Effector memory CD4-positive, alpha-beta T cell (primary cell): ENCODE measurements around the gene LGI2.

Source experiments
- DNase-seq, 3 donors: peaks; one replicate each; pipeline ENCODE4 v3.0.0-alpha.2; 2020
- H3K27ac ChIP-seq: 2 replicates; pipeline ENCODE4 v1.7.0; 2013; ENCODE audit warnings: mild to moderate bottlenecking, low read length, moderate library complexity; ENCODE audit not compliant: insufficient read depth, poor library complexity, severe bottlenecking
- H3K27me3 ChIP-seq: replicated peaks from 2 replicates; pipeline ENCODE4 v1.7.0; 2013; ENCODE audit warnings: mild to moderate bottlenecking, low read length; ENCODE audit not compliant: insufficient read depth, control insufficient read depth, poor library complexity, severe bottlenecking
- H3K36me3 ChIP-seq: 2 replicates; pipeline ENCODE4 v1.7.0; 2013; ENCODE audit warnings: mild to moderate bottlenecking, low read length, moderate library complexity; ENCODE audit not compliant: control insufficient read depth, insufficient read depth
- H3K4me1 ChIP-seq: 2 replicates; pipeline ENCODE4 v1.7.0; 2013; ENCODE audit warnings: low read length, mild to moderate bottlenecking; ENCODE audit not compliant: control insufficient read depth, insufficient read depth, poor library complexity, severe bottlenecking
- H3K4me3 ChIP-seq: 2 replicates; pipeline ENCODE4 v1.7.0; 2013; ENCODE audit warnings: low read length, low read depth, mild to moderate bottlenecking; ENCODE audit not compliant: insufficient read depth, poor library complexity, severe bottlenecking
- H3K9me3 ChIP-seq: 2 replicates; pipeline ENCODE4 v1.7.0; 2013; ENCODE audit warnings: mild to moderate bottlenecking, low read length, moderate library complexity; ENCODE audit not compliant: control insufficient read depth

LGI2 gene

DNA sequence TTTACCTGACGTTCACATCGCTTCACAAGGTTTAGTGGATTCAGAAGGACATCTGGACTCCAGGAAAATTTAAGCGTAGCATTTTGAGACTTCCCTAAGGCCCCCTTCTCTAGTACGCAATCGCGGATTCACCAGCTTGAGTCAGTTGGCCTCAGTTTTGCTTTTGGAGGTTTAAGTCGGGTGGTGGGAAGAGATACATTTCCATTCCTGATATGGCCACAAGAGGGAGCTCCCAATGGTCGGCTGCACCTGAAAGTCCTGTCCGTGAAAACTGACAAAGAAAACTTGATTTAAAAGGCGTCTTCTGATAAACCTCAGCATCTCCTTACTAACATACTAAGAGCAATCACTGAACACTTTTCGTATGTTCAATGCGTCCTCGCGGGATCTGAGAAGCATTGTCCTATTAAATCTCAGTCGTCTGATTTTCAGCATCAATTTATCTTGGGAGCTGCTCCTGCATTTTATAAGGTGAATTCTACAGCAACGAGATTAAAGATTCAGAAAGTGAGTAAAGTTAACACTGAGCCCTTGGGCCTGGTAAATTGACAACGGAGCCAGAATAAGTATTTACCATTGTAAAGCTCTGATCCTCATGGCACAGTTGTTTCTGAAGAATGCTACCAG lies 50.6 kb downstream of the LGI2 start:
- H3K27me3 ChIP-seq = no peaks in the 10 kb centered on the region
- H3K9me3 ChIP-seq = no peaks in the 10 kb centered on the region
- H3K4me3 ChIP-seq = no peak overlapping the region
- H3K4me1 ChIP-seq = no peaks in the 10 kb centered on the region
- no peak overlapping the region for H3K27ac ChIP-seq
- DNase-seq = peak in 1 of 3 donors; percentile 15
- H3K36me3 ChIP-seq = no peaks in the 10 kb centered on the region

DNA sequence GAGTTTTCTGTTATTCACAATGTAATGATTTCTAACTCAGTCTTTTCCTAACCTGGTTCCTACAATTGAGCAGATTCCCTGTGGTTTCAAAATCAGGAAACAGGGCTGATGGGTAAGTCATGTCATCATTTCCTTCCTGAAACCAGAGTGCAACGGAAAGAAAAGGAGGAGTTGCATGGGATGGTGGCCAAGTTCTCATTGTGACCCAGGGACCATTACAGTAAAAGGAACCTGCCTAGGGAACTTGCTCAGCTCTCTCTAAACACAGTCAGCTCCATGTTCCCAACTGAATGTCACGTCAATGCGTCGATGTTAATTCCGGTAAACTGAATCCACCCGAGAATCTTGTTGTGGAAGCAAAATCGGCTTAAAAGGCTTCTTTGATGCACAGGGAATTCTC lies 51.2 kb downstream of the LGI2 start:
- Histone ChIP-seq H3K27me3 (no peaks in the 10 kb centered on the region), H3K36me3 (no peaks in the 10 kb centered on the region), H3K4me1 (no peaks in the 10 kb centered on the region), H3K9me3 (no peaks in the 10 kb centered on the region), H3K4me3 (no peak overlapping the region), H3K27ac (no peak overlapping the region)
- no peak for DNase-seq

DNA sequence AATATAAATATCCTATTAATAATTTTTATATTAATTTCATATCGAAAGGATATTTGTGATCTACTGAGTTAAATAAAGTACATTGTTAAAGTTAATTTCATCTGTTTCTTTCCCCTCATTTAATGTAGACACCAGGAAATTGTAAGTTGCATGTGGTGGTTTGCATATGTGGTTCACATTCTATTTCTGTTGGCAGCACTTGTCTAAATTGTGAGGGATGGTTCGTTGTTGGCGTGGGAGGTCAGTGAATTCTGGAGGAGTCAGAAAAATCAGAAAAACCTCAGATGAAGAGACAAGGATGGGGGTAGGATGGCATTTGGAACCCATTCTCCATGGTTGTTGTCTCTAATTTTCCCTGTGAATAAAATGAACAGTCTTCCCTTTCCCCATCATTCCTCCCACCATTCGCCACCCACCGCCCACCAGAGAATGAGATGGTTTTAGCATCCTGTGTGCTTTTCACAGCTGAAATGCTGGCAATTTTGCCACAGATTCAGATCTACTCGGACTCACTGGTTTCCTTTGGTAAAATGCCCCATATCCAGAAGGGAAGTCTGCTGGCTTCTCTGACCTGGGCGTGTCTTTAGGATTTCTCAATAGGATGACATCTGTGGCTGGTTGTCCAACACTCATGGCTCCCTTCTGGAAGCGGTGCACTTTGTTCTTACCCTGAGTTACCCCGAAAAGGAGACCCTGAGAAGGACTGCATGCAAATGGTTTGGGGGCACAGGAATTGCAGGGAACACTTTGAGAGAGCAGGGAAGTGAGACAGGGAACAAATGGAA lies 52.3 kb downstream of the LGI2 start:
- Histone ChIP-seq H3K4me1 (no peaks in the 10 kb centered on the region), H3K4me3 (no peak overlapping the region), H3K9me3 (no peaks in the 10 kb centered on the region), H3K36me3 (no peaks in the 10 kb centered on the region), H3K27ac (no peak overlapping the region), H3K27me3 (no peaks in the 10 kb centered on the region)
- DNase-seq = no peak

DNA sequence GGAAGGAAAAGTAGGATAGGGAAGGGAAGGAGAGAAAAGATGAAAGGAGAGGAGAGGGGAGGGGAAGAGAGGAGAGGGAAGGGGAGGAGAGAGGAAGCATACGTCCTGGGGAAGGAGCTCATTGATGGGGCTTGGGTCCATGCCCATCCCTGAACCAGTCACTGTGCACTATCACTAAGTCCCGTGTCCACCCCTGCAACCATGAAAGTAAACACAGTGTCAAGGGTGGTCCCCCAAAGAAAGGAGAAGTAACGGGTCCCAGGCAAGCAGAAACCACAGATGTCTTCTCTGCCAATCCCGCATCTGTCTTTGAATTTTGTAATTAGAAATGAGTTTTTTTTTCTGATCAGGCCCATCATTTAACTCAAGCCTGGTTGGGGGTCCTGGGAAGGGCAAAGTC lies 55.2 kb downstream of the LGI2 start:
- Histone ChIP-seq H3K9me3 (no peaks in the 10 kb centered on the region), H3K36me3 (no peaks in the 10 kb centered on the region), H3K4me1 (no peaks in the 10 kb centered on the region)

DNA sequence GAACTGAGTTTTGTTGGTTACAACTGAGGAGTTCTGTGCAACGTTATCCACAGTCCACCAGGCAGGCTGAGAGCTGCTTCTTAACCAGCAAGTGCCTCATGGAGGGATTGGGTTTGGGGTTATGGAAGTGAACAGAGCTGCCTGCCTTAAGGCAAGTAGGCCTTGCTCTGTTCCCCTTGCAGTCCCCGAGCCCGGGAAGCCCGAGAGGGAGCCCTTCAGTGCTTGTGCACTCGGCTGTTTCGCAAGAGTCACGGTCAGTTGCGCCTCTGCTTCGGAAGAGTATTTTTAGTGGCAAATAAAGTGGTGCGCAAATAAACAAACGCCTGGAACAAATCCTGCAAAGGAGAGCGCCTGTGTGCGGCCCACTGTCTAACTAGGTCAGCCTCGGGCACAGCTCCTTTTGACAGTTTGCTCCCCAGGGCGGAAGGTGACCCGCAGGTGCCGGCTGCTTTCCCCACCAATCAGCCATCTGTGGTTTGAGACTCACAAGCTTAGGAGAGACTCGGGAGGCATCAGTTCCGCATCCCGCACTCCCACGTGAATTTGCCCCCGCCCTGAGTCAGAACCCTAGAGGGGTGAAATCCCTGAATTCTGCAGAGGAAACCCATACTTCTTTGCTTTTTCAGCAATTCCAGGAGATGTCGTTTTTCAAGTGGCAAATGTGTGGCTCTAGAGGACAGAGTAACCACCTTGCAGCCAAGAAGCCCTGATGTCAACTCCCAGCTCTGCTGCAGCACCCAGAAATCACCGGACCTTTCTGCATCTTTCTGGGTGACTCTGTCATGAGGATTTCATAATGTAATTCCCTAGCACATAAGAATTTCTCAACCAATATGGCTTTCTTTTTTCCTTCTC lies 56.8 kb downstream of the LGI2 start:
- no peak for DNase-seq
- H3K27ac ChIP-seq = no peak overlapping the region
- H3K27me3 ChIP-seq = no peaks in the 10 kb centered on the region
- H3K36me3 ChIP-seq = no peaks in the 10 kb centered on the region
- H3K4me1 ChIP-seq = no peaks in the 10 kb centered on the region
- no peak overlapping the region for H3K4me3 ChIP-seq
- H3K9me3 ChIP-seq = no peaks in the 10 kb centered on the region

More for the DNA sequence above, 55.2 kb downstream of the LGI2 start:
- H3K27me3 ChIP-seq = no peaks in the 10 kb centered on the region
- no peak for DNase-seq
- H3K27ac ChIP-seq = no peak overlapping the region
- H3K4me3 ChIP-seq = no peak overlapping the region

DNA sequence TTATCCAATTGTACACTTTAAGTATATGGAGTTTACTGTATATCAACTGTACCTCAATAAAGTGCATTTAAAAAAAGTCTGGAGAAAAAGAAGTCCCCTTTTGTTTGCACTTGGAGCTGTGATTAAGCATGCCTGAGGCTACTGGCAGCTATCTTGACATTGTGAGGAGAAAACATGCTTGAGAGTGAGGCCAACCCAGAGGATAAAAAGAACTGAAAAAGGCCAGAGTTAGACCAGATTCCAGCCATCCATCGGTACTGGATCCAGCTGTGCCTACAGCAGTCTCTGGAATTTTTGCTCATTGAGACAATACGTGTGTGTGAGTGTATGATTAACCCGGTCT lies 57.4 kb downstream of the LGI2 start:
- Histone ChIP-seq H3K27ac (no peak overlapping the region), H3K4me3 (no peak overlapping the region)

DNA sequence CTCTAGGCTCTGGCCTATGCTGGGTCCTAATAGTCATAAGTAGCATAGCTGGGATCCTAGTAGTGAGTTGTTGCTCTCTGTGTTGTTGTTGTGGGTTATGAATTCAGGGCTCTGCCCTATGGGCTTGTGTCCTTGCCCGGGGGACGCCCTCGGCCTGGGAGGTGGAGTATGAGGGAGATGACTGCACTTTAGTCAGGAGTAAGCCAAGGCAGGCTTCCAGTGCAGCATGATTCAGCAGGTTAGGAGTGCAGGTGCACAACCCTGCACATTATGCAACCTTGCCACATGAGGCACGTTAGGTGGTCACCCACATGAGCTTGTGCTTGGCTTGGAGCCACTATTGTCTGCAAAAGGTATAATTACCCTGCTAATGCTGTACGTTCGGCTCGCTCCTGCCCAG lies 59.6 kb downstream of the LGI2 start:
- Histone ChIP-seq H3K27me3 (no peaks in the 10 kb centered on the region), H3K4me1 (no peaks in the 10 kb centered on the region), H3K4me3 (no peak overlapping the region), H3K36me3 (no peaks in the 10 kb centered on the region), H3K9me3 (peaks cover 3% of the 10 kb centered on the region), H3K27ac (no peak overlapping the region)
- DNase-seq = no peak

More for the DNA sequence above, 57.4 kb downstream of the LGI2 start:
- no peaks in the 10 kb centered on the region for H3K9me3 ChIP-seq
- H3K4me1 ChIP-seq = no peaks in the 10 kb centered on the region
- no peaks in the 10 kb centered on the region for H3K36me3 ChIP-seq
- DNase-seq = no peak
- H3K27me3 ChIP-seq = no peaks in the 10 kb centered on the region

DNA sequence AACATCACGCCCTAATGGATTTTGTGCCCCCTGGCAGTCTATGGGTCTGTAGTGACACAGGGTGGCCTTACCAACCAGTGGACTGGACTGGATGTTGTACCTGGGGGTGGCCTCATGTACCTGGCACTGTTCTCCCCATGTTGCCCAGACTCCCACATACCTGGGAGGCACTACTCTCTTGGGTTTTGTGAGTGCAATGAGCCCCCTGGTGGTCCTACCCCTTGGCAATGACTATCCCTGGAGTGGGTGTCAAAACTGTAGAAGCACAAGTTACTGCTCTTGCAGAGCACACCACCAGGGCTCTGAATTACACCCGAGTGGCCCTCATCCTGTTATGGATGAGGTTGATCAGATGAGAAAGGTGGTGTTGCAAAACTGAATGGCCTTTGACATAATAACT lies 60.1 kb downstream of the LGI2 start:
- Histone ChIP-seq H3K36me3 (no peaks in the 10 kb centered on the region), H3K27me3 (no peaks in the 10 kb centered on the region), H3K9me3 (peaks cover 8% of the 10 kb centered on the region), H3K4me3 (no peak overlapping the region), H3K27ac (no peak overlapping the region), H3K4me1 (no peaks in the 10 kb centered on the region)
- no peak for DNase-seq

DNA sequence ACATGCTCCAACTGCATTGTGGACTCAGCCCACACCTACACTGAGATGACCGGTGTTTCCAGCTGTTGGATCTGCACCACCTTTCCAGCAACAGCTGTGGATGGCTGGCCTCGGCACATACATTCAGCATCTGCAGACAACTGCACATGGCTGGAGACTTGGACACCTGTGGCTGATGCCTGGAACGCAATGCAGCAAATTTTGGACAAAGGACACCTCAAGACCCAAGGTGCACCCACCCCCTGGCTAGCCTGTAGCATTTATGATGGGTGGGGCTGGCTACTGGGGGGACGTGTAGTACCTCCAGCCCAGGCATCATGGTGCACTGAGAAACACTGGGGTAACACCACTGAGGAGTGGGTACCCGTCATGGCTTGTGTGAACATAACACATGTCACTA lies 60.6 kb downstream of the LGI2 start:
- Histone ChIP-seq H3K36me3 (no peaks in the 10 kb centered on the region), H3K4me3 (no peak overlapping the region), H3K27me3 (no peaks in the 10 kb centered on the region), H3K4me1 (no peaks in the 10 kb centered on the region), H3K9me3 (peaks cover 9% of the 10 kb centered on the region), H3K27ac (no peak overlapping the region)
- DNase-seq = no peak

DNA sequence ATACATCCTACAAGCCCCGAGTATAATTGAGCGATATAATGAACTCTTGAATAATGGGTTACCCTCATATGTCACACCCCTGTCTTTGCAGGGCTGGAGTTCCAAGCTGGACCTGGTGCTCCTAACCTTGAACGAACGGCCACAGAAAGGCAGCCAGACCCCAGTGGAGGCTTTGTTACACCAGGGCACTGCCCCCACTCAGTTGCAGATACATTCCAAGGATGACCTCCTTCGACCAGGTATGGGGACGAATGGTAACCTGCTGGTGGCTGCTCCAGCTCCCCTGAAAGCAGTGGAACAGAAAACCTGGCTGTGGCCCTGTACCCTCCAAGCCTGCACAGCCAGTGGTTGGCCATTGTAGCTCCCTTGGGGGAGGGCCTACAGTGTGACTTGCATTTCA lies 61.3 kb downstream of the LGI2 start:
- no peak overlapping the region for H3K27ac ChIP-seq
- H3K27me3 ChIP-seq = no peaks in the 10 kb centered on the region
- H3K4me1 ChIP-seq = no peaks in the 10 kb centered on the region
- peaks cover 9% of the 10 kb centered on the region for H3K9me3 ChIP-seq
- DNase-seq = no peak
- no peak overlapping the region for H3K4me3 ChIP-seq
- no peaks in the 10 kb centered on the region for H3K36me3 ChIP-seq
